GM12878 (cell line): Measurements from ENCODE around the gene PRKG1. TPM values are rescaled to one million over a fixed set of nuclear protein-coding genes. Genes with fewer than 3 reads are reported as not detected.

Experiments
- ATAC-seq: fragments of 200-7000 bp; cut with Tn5 transposase; 3 replicates; pipeline ENCODE4 v1.9.1; 2020; ENCODE audit warnings: mild to moderate bottlenecking, moderate library complexity
- BruUV-seq: library from RNA; stranded (reverse); fragments of 400-500 nt; replicated peaks from 2 replicates; lab custom pipeline; 2021; lab: Mats Ljungman, UMichigan
- CTCF ChIA-PET: fragments of 300-600 bp; sonication (Branson Sonifier 250); formaldehyde crosslinking; extraction: SDS; loops from one replicate; lab custom pipeline; 2021; ENCODE audit warnings: inconsistent platforms; lab: Yijun Ruan, JAX
- POLR2A ChIA-PET: fragments of 350-600 bp; formaldehyde crosslinking; extraction: SDS; loops from one replicate; lab custom pipeline; 2021; ENCODE audit warnings: inconsistent platforms; lab: Charles Lee
- RAD21 ChIA-PET: fragments of 300-600 bp; sonication (Branson Sonifier 250); formaldehyde crosslinking; loops from one replicate; lab custom pipeline; 2023; ENCODE audit warnings: antibody characterized with exemption; ENCODE audit not compliant: unreplicated experiment; lab: Charles Lee
- SMC1A ChIA-PET: fragments of 300-600 bp; sonication (Branson Sonifier 250); formaldehyde crosslinking; loops from one replicate; lab custom pipeline; 2023; ENCODE audit not compliant: unreplicated experiment, uncharacterized antibody; lab: Charles Lee
- DNase-seq: peaks from one replicate; pipeline ENCODE4 v3.0.0-alpha.2; 2011; ENCODE audit warnings: low read depth, low spot score
- FAIRE-seq: peaks from 3 replicates; lab custom pipeline; 2011; peaks lifted over from hg19 to GRCh38; lab: Jason Lieb, UNC
- H2AFZ ChIP-seq: 2 replicates; pipeline ENCODE4 v1.6.0; 2011; ENCODE audit warnings: low read depth, low read length, control low read depth; ENCODE audit not compliant: control insufficient read depth
- H3K27ac ChIP-seq: 2 replicates; pipeline ENCODE4 v1.5.1; 2011; ENCODE audit warnings: control low read depth; ENCODE audit not compliant: control insufficient read depth, insufficient read depth
- H3K27me3 ChIP-seq, 2 experiments: replicated peaks in 1 of 2; 2 replicates each; pipeline versions ENCODE4 v1.6.0 to v1.6.1; 2011; ENCODE audit warnings: low read length in 1 of 2; ENCODE audit not compliant: control insufficient read depth in 2 of 2, insufficient read depth in 2 of 2
- H3K36me3 ChIP-seq, 2 experiments: 2 replicates each; pipeline ENCODE4 v1.5.1; 2011; ENCODE audit warnings: low read length in 1 of 2; ENCODE audit not compliant: control insufficient read depth in 2 of 2, insufficient read depth in 2 of 2
- H3K4me1 ChIP-seq: 2 replicates; pipeline ENCODE4 v1.6.1; 2011; ENCODE audit warnings: mild to moderate bottlenecking, low read length, moderate library complexity, mixed read lengths; ENCODE audit not compliant: control insufficient read depth, insufficient read depth
- H3K4me2 ChIP-seq: 2 replicates; pipeline ENCODE4 v1.6.0; 2011; ENCODE audit warnings: control low read depth; ENCODE audit not compliant: control insufficient read depth, insufficient read depth
- H3K4me3 ChIP-seq: fragments of 200-600 bp; sonication (generic); 2 replicates; pipeline ENCODE4 v1.5.1; 2016
- H3K79me2 ChIP-seq: 2 replicates; pipeline ENCODE4 v1.6.0; 2011; ENCODE audit warnings: low read length; ENCODE audit not compliant: control insufficient read depth, insufficient read depth
- H3K9ac ChIP-seq: 2 replicates; pipeline ENCODE4 v1.8.0; 2011; ENCODE audit warnings: low read length, control low read depth, mixed read lengths; ENCODE audit not compliant: control insufficient read depth, insufficient read depth
- H3K9me3 ChIP-seq: replicated peaks from 3 replicates; pipeline ENCODE4 v1.5.1; 2011; ENCODE audit warnings: mild to moderate bottlenecking, low read length; ENCODE audit not compliant: control insufficient read depth, insufficient read depth
- H4K20me1 ChIP-seq: 2 replicates; pipeline ENCODE4 v1.6.0; 2011; ENCODE audit not compliant: control insufficient read depth, insufficient read depth
- BCL11A ChIP-seq: IDR thresholded peaks from 2 replicates; pipeline ENCODE4 v1.6.1; 2011; ENCODE audit warnings: low read depth, low read length
- CBX5 ChIP-seq: sonication (generic); IDR thresholded peaks from 2 replicates; pipeline ENCODE4 v1.6.1; 2016; ENCODE audit warnings: low read depth, moderate library complexity, mild to moderate bottlenecking, inconsistent platforms
- CEBPZ ChIP-seq: fragments of 150-350 bp; IDR thresholded peaks from 2 replicates; pipeline ENCODE4 v1.6.1; 2016; ENCODE audit warnings: low read depth, low read length
- E4F1 ChIP-seq: fragments of 450-650 bp; IDR thresholded peaks from 2 replicates; pipeline ENCODE4 v1.6.1; 2018; ENCODE audit warnings: borderline replicate concordance, mild to moderate bottlenecking; ENCODE audit not compliant: partially characterized antibody
- ETV6 ChIP-seq, 2 experiments: fragments of 450-650 bp in 1 of 2; IDR thresholded peaks in 1 of 2; conservative IDR thresholded peaks in 1 of 2; 2 replicates each; pipeline ENCODE4 v1.6.1; 2014; ENCODE audit warnings: antibody characterized with exemption in 1 of 2, borderline replicate concordance in 1 of 2, low read depth in 1 of 2, mild to moderate bottlenecking in 1 of 2, moderate library complexity in 1 of 2
- GABPA ChIP-seq: IDR thresholded peaks from 2 replicates; pipeline ENCODE4 v1.6.1; 2014; ENCODE audit warnings: antibody characterized with exemption, low read depth, mild to moderate bottlenecking, inconsistent platforms
- HCFC1 ChIP-seq: fragments of 150-350 bp; IDR thresholded peaks from 2 replicates; pipeline ENCODE4 v1.6.1; 2014; ENCODE audit warnings: low read length
- KLF5 ChIP-seq: fragments of 450-650 bp; IDR thresholded peaks from 2 replicates; pipeline ENCODE4 v1.6.1; 2014; ENCODE audit warnings: mild to moderate bottlenecking; ENCODE audit not compliant: partially characterized antibody
- NFXL1 ChIP-seq: fragments of 450-650 bp; IDR thresholded peaks from 2 replicates; pipeline ENCODE4 v1.6.1; 2017; ENCODE audit warnings: antibody characterized with exemption, mild to moderate bottlenecking, borderline replicate concordance
- NFYB ChIP-seq: IDR thresholded peaks from 2 replicates; pipeline ENCODE4 v1.6.1; 2011; ENCODE audit warnings: low read depth, mild to moderate bottlenecking, low read length, improper control_type of control experiment, moderate library complexity; ENCODE audit not compliant: insufficient read depth
- NKRF ChIP-seq: fragments of 450-650 bp; conservative IDR thresholded peaks from 2 replicates; pipeline ENCODE4 v1.6.1; 2017; ENCODE audit warnings: mild to moderate bottlenecking, moderate library complexity
- POLR2AphosphoS5 ChIP-seq: IDR thresholded peaks from 2 replicates; pipeline ENCODE4 v1.6.1; 2011; ENCODE audit warnings: mild to moderate bottlenecking, low read length, inconsistent platforms
- SIX5 ChIP-seq: IDR thresholded peaks from 2 replicates; pipeline ENCODE4 v1.6.1; 2011; ENCODE audit warnings: mild to moderate bottlenecking, low read depth, low read length, moderate library complexity; ENCODE audit not compliant: severe bottlenecking
- SMAD5 ChIP-seq: IDR thresholded peaks from 2 replicates; pipeline ENCODE4 v1.6.1; 2016; ENCODE audit warnings: antibody characterized with exemption, low read depth
- TAF1 ChIP-seq: IDR thresholded peaks from 2 replicates; pipeline ENCODE4 v1.6.1; 2011; ENCODE audit warnings: mild to moderate bottlenecking, low read depth, low read length, borderline replicate concordance
- TCF3 ChIP-seq: IDR thresholded peaks from 2 replicates; pipeline ENCODE4 v1.6.1; 2012; ENCODE audit warnings: low read depth, mild to moderate bottlenecking, low read length, borderline replicate concordance; ENCODE audit not compliant: insufficient read depth
- ZNF384 ChIP-seq: IDR thresholded peaks from 2 replicates; pipeline ENCODE4 v1.6.1; 2012; ENCODE audit warnings: low read depth, mild to moderate bottlenecking, low read length, improper control_type of control experiment, borderline replicate concordance
- WGBS: methylation state at CpG from one replicate; pipeline ENCODE4 v1.1.6; 2016; ENCODE audit warnings: low lambda C conversion rate; ENCODE audit not compliant: insufficient replicate concordance, insufficient coverage; ENCODE audit errors: missing lambda C conversion rate; 5-methylcytosine and 5-hydroxymethylcytosine counted together
- in situ Hi-C: fragments of 300-500 bp; cut with MboI; formaldehyde crosslinking; loops from 9 replicates; pipeline ENCODE4 v1.14.3; 2018; ENCODE audit warnings: mixed read lengths
- intact Hi-C: fragments of 100-400 bp; cut with micrococcal nuclease; formaldehyde crosslinking; loops from one replicate; pipeline ENCODE4 v1.14.2; 2022; ENCODE audit not compliant: unreplicated experiment
- polyA plus RNA-seq, 11 experiments: library from polyadenylated mRNA; depleted of rRNA in 4 of 11; unstranded in 6 of 11; stranded (reverse) in 5 of 11; fragments of >200 nt; fragmentation: Nextera tagmentation in 4 of 11; fragmentation: Illumina TruSeq in 1 of 11; extraction: Ambion mirVana in 4 of 11; extraction: Trizol in 1 of 11; gene quantifications; 1 replicate in 1 of 11; 2 replicates in 10 of 11; pipeline versions ENCODE4 v1.2.1 to v1.2.3, GENCODE V29; 2011 to 2016; ENCODE audit warnings: inconsistent platforms in 2 of 11, missing spikeins in 2 of 11, low read depth in 1 of 11
- total RNA-seq, 4 experiments: library from RNA; depleted of rRNA in 3 of 4; stranded (reverse); fragments of >200 nt in 3 of 4; fragmentation: Illumina TruSeq in 1 of 4; extraction: Trizol in 1 of 4; gene quantifications; 2 replicates each; pipeline versions ENCODE4 v1.2.1 to v1.2.3, GENCODE V29; 2013 to 2021

PRKG1 gene
- total and polyA plus RNA-seq, 10 of the 15 experiments (the other 5 are each of a cell fraction or from before 2014, with no cell fraction given): 0.04 to 0.05 TPM; not detected in 8

DNA sequence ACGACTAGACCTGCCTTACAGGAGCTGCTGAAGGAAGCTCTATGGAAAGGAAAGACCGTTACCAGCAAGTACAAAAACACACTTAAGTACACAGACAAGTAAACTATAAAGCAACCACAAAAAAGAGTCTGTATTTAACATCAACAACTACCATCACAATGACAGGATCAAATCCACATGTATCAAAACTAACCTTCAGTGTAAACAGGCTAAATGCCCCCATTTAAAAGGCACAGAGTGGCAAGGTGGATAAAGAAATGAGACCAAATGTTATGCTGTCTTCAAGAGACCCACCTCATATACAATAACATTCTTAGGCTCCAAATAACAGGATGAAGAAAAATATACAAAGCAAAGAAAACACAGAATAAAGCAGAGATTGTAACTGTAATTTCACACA, 932.8 kb downstream of the PRKG1 start:
- Histone ChIP-seq H2AFZ (no peak overlapping the region), H3K27me3 (no peaks in the 10 kb centered on the region), H3K36me3 (no peaks in the 10 kb centered on the region), H3K79me2 (no peaks in the 10 kb centered on the region), H3K9me3 (no peaks in the 10 kb centered on the region), H4K20me1 (no peaks in the 10 kb centered on the region), H3K4me1 (no peaks in the 10 kb centered on the region), H3K27ac (no peak overlapping the region), H3K4me2 (no peak overlapping the region), H3K9ac (no peak overlapping the region), H3K4me3 (no peak overlapping the region)
- no peak for FAIRE-seq
- WGBS: 0% methylated on average over 2 of the region's 2 CpGs
- ChIA-PET SMC1A (no interaction called here), POLR2A (no interaction called here), CTCF (no interaction called here), RAD21 (no interaction called here)
- intact Hi-C loops: no loop called here
- in situ Hi-C loops: no loop called here
- no peak for DNase-seq
- BruUV-seq: no TSS peak
- no peak for ATAC-seq
- no peak for TF ChIP-seq ZNF384
- no peak for TF ChIP-seq KLF5
- no peak for TF ChIP-seq BCL11A
- no peak for TF ChIP-seq NFXL1
- TF ChIP-seq SMAD5: no peak
- no peak for TF ChIP-seq GABPA
- no peak for TF ChIP-seq CBX5
- TF ChIP-seq HCFC1: no peak
- no peak for TF ChIP-seq NKRF
- TF ChIP-seq NFYB: no peak
- no peak for TF ChIP-seq SIX5
- TF ChIP-seq TAF1: no peak
- TF ChIP-seq TCF3: no peak
- no peak for TF ChIP-seq POLR2AphosphoS5
- no peak for TF ChIP-seq ETV6 (conservative IDR thresholded peaks at IDR 0.05 in 1 of 2, IDR thresholded peaks at IDR 0.05 in 1 of 2; ENCODE audit: borderline replicate concordance in 1 of 2, low read depth in 1 of 2)
- TF ChIP-seq E4F1: no peak
- no peak for TF ChIP-seq CEBPZ
